Limb (tissue), 2 donors: ENCODE results near the gene UQCRC2.
"Not testable (repeated sequence)": the region's sequence is repeated elsewhere in the genome, so short reads cannot be mapped to it uniquely, and the experiment has no call there.

Experiments used
- DNase-seq, 2 donors: peaks; one replicate each; pipeline ENCODE4 v3.0.0-alpha.2; 2016; ENCODE audit errors: extremely low spot score in 2 of 2

Gene UQCRC2

GRCh38 chr16:21980032-21980431 is 26.9 kb downstream of the UQCRC2 start:
- DNase-seq = no peak

GRCh38 chr16:21982108-21982507 is 28.9 kb downstream of the UQCRC2 start:
- no peak for DNase-seq

GRCh38 chr16:21984062-21984461 is 30.9 kb downstream of the UQCRC2 start:
- no peak for DNase-seq

DNA sequence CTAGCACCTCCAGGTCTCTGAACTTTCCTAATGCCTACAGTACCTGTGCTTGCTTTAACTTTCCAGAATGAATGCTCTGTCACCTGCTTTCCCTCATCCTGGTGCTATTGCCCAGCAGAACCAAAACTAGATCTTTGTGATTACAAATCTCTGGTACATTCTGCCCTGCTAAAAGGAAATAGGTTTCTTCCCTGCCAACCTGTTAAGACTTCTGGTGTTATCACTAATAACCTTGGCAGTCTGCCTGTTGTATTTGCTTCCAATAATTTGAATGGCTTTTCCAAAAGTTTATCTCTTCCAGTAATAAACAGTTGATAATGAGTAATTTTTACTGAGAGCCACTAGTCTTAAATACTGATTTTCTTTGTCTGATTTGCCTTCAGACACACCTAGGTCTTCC is 32.4 kb downstream of the UQCRC2 start:
- no peak for DNase-seq

DNA sequence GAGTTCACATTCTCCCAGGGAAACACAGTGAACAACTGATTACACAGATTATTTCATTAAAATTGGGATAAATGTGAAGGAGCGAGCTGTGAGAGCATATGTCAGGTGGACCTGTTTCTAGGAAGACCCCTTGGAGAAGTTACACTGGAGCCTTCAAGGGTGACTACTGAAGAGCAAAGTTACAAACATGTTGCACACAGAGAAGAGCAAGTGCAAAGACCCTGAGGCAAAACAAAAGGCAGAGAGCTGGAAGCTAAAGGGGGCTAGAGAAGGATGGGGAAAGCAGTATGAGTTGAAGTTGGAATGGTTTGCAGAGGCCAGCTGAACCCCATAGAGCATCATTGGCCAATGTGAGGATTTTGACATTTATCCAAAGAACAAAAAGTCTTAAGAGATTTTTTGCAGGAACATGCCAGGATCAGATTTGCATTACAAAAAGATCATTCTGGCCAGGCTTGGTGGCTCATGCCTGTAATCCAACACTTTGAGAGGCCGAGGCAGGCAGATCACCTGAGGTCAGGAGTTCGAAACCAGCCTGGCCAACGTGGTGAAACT is 33.6 kb downstream of the UQCRC2 start:
- DNase-seq = no peak

DNA sequence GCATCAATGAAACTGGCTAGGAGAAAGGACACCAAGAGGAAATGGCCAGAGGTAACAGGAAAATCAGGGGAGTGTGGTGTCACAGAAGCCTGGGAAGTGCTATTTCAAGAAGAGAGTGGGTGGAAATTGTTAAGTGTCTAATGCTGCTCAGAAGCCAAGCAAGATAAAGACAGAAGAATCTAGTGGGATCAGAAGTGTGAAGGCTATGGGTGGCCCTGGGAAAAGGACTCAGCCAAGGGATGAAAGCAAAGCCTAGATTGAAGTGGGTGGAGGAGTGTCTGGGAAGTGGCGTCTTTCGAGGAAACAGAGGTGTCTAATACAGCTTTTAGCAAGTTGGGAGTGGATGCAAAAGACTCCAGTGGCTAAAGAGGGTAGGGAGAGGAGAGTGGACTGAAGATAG is 34.3 kb downstream of the UQCRC2 start:
- DNase-seq = no peak

GRCh38 chr16:21989133-21989532 is 36.0 kb downstream of the UQCRC2 start:
- no peak for DNase-seq

DNA sequence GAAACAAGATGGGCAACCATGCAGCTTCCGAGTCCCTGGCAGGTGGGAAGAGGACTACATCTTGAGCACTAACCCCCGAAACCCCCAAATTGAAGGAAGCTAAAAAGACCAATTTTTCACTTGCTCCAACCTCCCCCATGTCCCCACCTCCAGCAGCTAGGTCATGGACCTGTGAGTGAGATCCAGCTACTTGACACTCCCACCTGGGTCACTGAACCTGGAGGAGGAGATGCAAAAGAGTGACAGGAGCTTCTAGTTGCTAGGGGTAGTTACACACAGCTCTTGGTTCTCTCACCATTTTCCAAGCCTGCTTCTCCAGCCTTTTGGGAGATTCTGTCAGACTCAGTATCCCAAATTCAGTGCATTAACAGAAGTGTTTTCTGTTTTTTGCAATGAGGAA is 36.6 kb downstream of the UQCRC2 start:
- no peak for DNase-seq

- no peak for DNase-seq
Observed at GRCh38 chr16:21990381-21990944, 37.3 kb downstream of the UQCRC2 start.

GRCh38 chr16:21991621-21992020 is 38.5 kb downstream of the UQCRC2 start:
- DNase-seq = no peak

GRCh38 chr16:21994856-21995465 is 41.8 kb downstream of the UQCRC2 start:
- DNase-seq = no peak

- DNase-seq = no peak
Observed at GRCh38 chr16:21996923-21997696, 43.9 kb downstream of the UQCRC2 start.

DNA sequence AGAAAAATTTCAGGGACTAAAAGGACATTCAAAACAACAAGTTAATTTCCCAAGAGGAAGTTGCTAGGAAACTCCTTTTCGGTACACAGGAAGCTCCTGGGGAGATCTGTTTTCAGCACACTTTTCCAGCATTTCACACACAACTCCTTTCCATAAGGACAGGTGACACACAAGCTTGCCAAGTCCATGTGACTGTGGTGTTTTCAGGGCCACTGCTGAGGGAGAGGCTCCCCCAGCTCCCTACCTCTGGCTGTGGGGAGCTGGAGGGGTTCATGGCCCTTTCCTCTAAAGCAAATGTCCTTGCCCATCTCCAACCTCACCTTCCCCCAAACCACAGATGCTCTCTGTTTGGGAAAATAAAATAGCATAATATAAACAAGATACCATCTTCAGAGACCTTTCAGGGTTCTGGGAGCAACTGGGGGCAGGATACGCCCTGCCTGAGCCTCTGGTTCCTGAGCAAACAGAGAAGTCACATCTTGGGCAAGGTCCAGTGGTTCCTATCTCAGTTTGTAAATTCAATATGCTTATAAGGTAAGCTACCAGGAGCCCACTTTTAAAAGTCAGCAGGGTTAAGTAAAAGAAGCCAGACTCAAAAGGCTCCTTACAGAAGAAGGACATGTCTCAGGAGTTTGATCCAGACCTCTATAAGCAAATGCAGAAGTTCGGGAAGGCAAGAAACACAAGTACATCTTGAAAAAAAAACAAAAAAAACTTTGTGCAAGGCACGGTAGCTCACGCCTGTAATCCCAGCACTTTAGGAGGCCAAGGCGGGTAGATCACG is 44.7 kb downstream of the UQCRC2 start:
- DNase-seq = no peak

DNA sequence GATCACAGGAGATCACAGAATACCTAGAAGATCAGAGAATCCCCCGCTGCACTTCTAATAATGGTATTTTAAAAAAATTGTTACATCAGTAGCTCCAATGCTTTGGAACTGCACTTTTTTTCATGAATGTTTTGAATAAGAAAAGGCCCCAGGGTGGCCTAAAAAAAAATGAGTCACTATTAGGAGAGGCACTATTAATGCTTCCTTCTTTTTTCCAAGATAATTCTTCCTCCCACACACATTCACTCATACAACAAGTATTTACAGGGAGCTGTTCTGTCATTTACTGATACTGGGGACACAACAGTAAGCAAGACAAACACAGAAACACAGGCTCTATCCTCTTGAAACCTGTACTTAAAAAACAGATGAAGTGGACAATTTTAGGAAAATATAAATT is 48.4 kb downstream of the UQCRC2 start:
- no peak for DNase-seq

DNA sequence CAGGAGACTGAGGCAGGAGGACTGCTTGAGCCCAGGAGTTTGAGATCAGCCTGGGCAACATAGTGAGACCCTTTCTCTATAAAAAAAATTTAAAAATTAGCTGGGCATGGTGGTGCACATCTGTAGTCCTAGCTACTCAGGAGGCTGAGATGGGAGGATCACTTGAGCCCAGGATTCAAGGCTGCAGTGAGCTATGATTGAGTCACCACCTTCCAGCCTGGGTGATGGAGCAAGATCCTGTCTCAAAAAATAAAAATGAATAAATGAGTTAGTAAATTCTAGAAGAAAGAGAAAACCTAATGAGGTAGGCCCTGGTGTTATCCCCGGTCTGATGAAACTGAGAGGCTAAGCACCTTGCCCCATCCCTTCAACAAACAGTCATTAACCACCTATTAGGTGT is 48.9 kb downstream of the UQCRC2 start:
- not testable (repeated sequence) for DNase-seq

DNA sequence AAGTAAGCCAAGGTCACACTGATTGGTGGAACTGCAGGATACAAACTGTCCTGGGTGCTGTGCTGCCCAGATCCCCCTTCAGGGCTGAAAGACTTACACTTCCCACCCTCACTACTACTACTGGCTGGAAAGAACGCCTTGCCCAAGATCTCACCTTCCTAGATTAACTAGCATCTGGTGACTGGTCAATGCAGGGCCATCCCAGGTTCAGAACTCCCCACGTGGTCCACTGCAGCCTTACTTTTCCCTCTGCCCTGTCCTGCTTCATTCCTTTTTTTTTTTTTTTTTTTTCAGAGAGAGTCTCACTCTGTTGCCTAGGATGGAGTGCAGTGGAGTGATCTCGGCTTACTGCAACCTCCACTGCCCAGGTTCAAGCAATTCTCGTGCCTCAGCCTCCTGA is 50.0 kb downstream of the UQCRC2 start:
- no peak for DNase-seq

GRCh38 chr16:22004341-22004740 is 51.2 kb downstream of the UQCRC2 start:
- DNase-seq = no peak

DNA sequence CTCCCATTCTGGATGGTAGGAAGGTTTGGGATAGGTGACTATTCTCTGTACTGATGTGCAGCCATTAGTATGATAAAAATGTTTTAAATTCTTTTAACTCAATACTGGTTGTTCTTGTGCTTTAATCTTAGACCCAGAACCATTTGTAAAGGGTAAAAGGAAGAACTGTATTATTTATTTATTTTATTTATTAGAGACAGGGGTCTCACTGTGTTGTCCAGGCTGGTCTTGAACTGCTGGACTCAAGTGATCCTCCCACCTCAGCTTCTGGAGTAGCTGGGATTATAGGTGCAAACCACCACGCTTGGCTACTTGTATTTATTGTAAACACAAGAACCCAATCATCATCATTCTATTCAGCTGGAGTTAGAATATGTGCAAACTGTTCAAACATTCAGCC is 52.6 kb downstream of the UQCRC2 start:
- DNase-seq = no peak

- DNase-seq = no peak
Observed at GRCh38 chr16:22006636-22007035, 53.5 kb downstream of the UQCRC2 start.

DNA sequence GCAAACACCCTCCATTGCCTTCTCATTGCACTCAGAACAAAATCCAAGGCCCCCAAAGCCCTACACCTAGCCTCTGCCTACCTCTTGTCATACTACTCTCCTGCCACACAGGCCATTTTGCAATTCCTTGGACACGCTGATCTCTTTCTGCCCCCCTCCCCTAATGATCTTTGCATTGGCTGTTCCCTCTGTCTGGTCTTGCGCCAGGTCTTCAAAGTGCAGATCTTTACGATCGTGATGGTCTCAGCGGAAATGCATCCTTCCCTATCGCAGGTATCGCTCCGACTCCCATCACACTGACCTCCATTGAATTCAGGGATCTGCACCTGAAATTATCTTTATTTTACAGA is 54.0 kb downstream of the UQCRC2 start:
- DNase-seq = no peak

- DNase-seq = peak; percentile 34 to 84
Observed at GRCh38 chr16:22007509-22008214, 54.5 kb downstream of the UQCRC2 start, which contains the start of gene MOSMO. Gene MOSMO, plus strand, starts transcription at chr16:22008111. Its CDS starts 191 bp downstream, at chr16:22008302.
